IMR-90 (cell line): ENCODE data around the gene ROBO2. TPM values are rescaled to one million over a fixed set of nuclear protein-coding genes. Genes with fewer than 3 reads are reported as not detected.

Experiments used
- ATAC-seq: fragments of 200-7000 bp; cut with Tn5 transposase; 2 replicates; pipeline ENCODE4 v1.9.1; 2020; ENCODE audit warnings: low read depth, mild to moderate bottlenecking, moderate library complexity
- BruUV-seq: library from RNA; stranded (reverse); fragments of 400-500 nt; replicated peaks from 2 replicates; lab custom pipeline; 2021; lab: Mats Ljungman, UMichigan
- CTCF ChIA-PET: fragments of 300-600 bp; formaldehyde crosslinking; extraction: SDS; loops from one replicate; lab custom pipeline; 2021; ENCODE audit warnings: antibody characterized with exemption; lab: Yijun Ruan, JAX
- POLR2A ChIA-PET: fragments of 300-600 bp; sonication (Branson Sonifier 250); formaldehyde crosslinking; loops from one replicate; lab custom pipeline; 2022; ENCODE audit warnings: antibody characterized with exemption; ENCODE audit not compliant: unreplicated experiment; lab: Charles Lee
- DNase-seq: peaks from one replicate; pipeline ENCODE4 v3.0.0; 2013
- H2AFZ ChIP-seq: replicated peaks from 2 replicates; pipeline ENCODE3; 2013; ENCODE audit warnings: low read length, mild to moderate bottlenecking; ENCODE audit not compliant: poor library complexity
- H2AK5ac ChIP-seq: 2 replicates; pipeline ENCODE4 v1.6.1; 2013; ENCODE audit warnings: low read depth, low read length, inconsistent platforms
- H2AK9ac ChIP-seq: replicated peaks from 2 replicates; pipeline ENCODE3; 2013; ENCODE audit warnings: mild to moderate bottlenecking, low read depth, low read length, moderate library complexity; ENCODE audit not compliant: poor library complexity
- H2BK120ac ChIP-seq: 2 replicates; pipeline ENCODE4 v1.6.1; 2013; ENCODE audit warnings: low read depth, low read length, inconsistent platforms
- H2BK15ac ChIP-seq: 3 replicates; pipeline ENCODE4 v1.6.1; 2013; ENCODE audit warnings: low read depth, low read length, inconsistent platforms
- H2BK20ac ChIP-seq: 2 replicates; pipeline ENCODE4 v1.6.1; 2013; ENCODE audit warnings: low read depth, mild to moderate bottlenecking, inconsistent platforms, low read length, moderate library complexity
- H2BK5ac ChIP-seq: 2 replicates; pipeline ENCODE4 v1.6.1; 2013; ENCODE audit warnings: mild to moderate bottlenecking, low read depth, low read length, inconsistent platforms; ENCODE audit not compliant: poor library complexity, severe bottlenecking
- H3K14ac ChIP-seq: replicated peaks from 2 replicates; pipeline ENCODE4 v1.6.1; 2013; ENCODE audit warnings: low read depth, low read length, inconsistent platforms
- H3K18ac ChIP-seq: 2 replicates; pipeline ENCODE4 v1.6.1; 2013; ENCODE audit warnings: low read depth, low read length, control low read depth
- H3K23ac ChIP-seq: 2 replicates; pipeline ENCODE4 v1.6.1; 2013; ENCODE audit warnings: low read depth, low read length, inconsistent platforms
- H3K27ac ChIP-seq: 2 replicates; pipeline ENCODE4 v1.5.1; 2013; ENCODE audit warnings: mild to moderate bottlenecking, control low read depth, low read length; ENCODE audit not compliant: insufficient read depth
- H3K27me3 ChIP-seq: 2 replicates; pipeline ENCODE4 v1.6.1; 2013; ENCODE audit warnings: low read length; ENCODE audit not compliant: control insufficient read depth, insufficient read depth
- H3K36me3 ChIP-seq: 2 replicates; pipeline ENCODE4 v1.6.1; 2013; ENCODE audit warnings: low read length, mixed read lengths; ENCODE audit not compliant: control insufficient read depth, insufficient read depth
- H3K4ac ChIP-seq: 2 replicates; pipeline ENCODE4 v1.6.1; 2013; ENCODE audit warnings: low read depth, low read length, inconsistent platforms
- H3K4me1 ChIP-seq: 2 replicates; pipeline ENCODE4 v1.6.1; 2013; ENCODE audit warnings: low read length, mixed read lengths; ENCODE audit not compliant: control insufficient read depth, insufficient read depth
- H3K4me2 ChIP-seq: 2 replicates; pipeline ENCODE4 v1.6.1; 2013; ENCODE audit warnings: low read depth, mild to moderate bottlenecking, control low read depth, low read length, moderate library complexity
- H3K4me3 ChIP-seq: 2 replicates; pipeline ENCODE4 v1.5.1; 2013; ENCODE audit warnings: low read depth, mild to moderate bottlenecking, control low read depth, low read length, moderate library complexity; ENCODE audit not compliant: insufficient read depth
- H3K56ac ChIP-seq: 2 replicates; pipeline ENCODE4 v1.6.1; 2013; ENCODE audit warnings: low read length, inconsistent platforms; ENCODE audit not compliant: insufficient read depth; ENCODE audit errors: extremely low read depth
- H3K79me1 ChIP-seq, 2 experiments: 2 replicates each; pipeline ENCODE4 v1.6.1; 2013; ENCODE audit warnings: low read length in 2 of 2, inconsistent platforms in 1 of 2, low read depth in 1 of 2
- H3K9ac ChIP-seq: 2 replicates; pipeline ENCODE4 v1.6.1; 2013; ENCODE audit warnings: low read depth, low read length, control low read depth
- H3K9me1 ChIP-seq: 2 replicates; pipeline ENCODE4 v1.6.1; 2013; ENCODE audit warnings: low read length, inconsistent platforms; ENCODE audit not compliant: insufficient read depth
- H3K9me3 ChIP-seq: 2 replicates; pipeline ENCODE4 v1.6.1; 2013; ENCODE audit warnings: low read length; ENCODE audit not compliant: control insufficient read depth, insufficient read depth
- H4K20me1 ChIP-seq: 2 replicates; pipeline ENCODE4 v1.6.1; 2013; ENCODE audit warnings: low read length, inconsistent platforms; ENCODE audit not compliant: insufficient read depth
- H4K5ac ChIP-seq: 2 replicates; pipeline ENCODE4 v1.6.1; 2013; ENCODE audit warnings: mild to moderate bottlenecking, low read depth, low read length, control low read depth
- H4K8ac ChIP-seq, 2 experiments: 2 replicates each; pipeline ENCODE4 v1.6.1; 2013; ENCODE audit warnings: low read depth in 2 of 2, low read length in 2 of 2, control low read depth in 1 of 2, inconsistent platforms in 1 of 2
- H4K91ac ChIP-seq: 2 replicates; pipeline ENCODE4 v1.6.1; 2013; ENCODE audit warnings: low read depth, low read length, inconsistent platforms; ENCODE audit not compliant: insufficient read depth
- BHLHE40 ChIP-seq: fragments of 150-350 bp; IDR thresholded peaks from 2 replicates; pipeline ENCODE4 v1.6.1; 2016; ENCODE audit warnings: mild to moderate bottlenecking, low read depth, low read length
- CEBPB ChIP-seq: IDR thresholded peaks from 2 replicates; pipeline ENCODE4 v1.6.1; 2012; ENCODE audit warnings: low read depth, low read length, improper control_type of control experiment
- CHD1 ChIP-seq: IDR thresholded peaks from 2 replicates; pipeline ENCODE4 v1.6.1; 2012; ENCODE audit warnings: low read depth, low read length, improper control_type of control experiment
- CTCF ChIP-seq: conservative IDR thresholded peaks from 2 replicates; pipeline ENCODE4 v1.5.1; 2012; ENCODE audit warnings: mild to moderate bottlenecking, low read depth, low read length, improper control_type of control experiment
- ELK1 ChIP-seq: fragments of 150-350 bp; IDR thresholded peaks from 2 replicates; pipeline ENCODE4 v1.6.1; 2016; ENCODE audit warnings: low read depth, mild to moderate bottlenecking, low read length, moderate library complexity, borderline replicate concordance
- FOS ChIP-seq: fragments of 150-350 bp; IDR thresholded peaks from 2 replicates; pipeline ENCODE4 v1.6.1; 2016; ENCODE audit warnings: low read depth, low read length
- MAFK ChIP-seq: IDR thresholded peaks from 2 replicates; pipeline ENCODE4 v1.6.1; 2012; ENCODE audit warnings: low read depth, low read length, improper control_type of control experiment
- MAZ ChIP-seq: IDR thresholded peaks from 2 replicates; pipeline ENCODE4 v1.6.1; 2012; ENCODE audit warnings: low read depth, mild to moderate bottlenecking, low read length, improper control_type of control experiment, moderate library complexity, borderline replicate concordance
- MXI1 ChIP-seq: IDR thresholded peaks from 2 replicates; pipeline ENCODE4 v1.6.1; 2012; ENCODE audit warnings: low read depth, mild to moderate bottlenecking, low read length, moderate library complexity, borderline replicate concordance
- POLR2A ChIP-seq: IDR thresholded peaks from 2 replicates; pipeline ENCODE4 v1.6.1; 2012; ENCODE audit warnings: mild to moderate bottlenecking, low read depth, low read length
- RAD21 ChIP-seq: IDR thresholded peaks from 2 replicates; pipeline ENCODE4 v1.6.1; 2012; ENCODE audit warnings: low read length, improper control_type of control experiment
- RCOR1 ChIP-seq: IDR thresholded peaks from 2 replicates; pipeline ENCODE4 v1.6.1; 2012; ENCODE audit warnings: mild to moderate bottlenecking, low read length, improper control_type of control experiment; ENCODE audit not compliant: insufficient replicate concordance
- RFX5 ChIP-seq: IDR thresholded peaks from 2 replicates; pipeline ENCODE4 v1.8.0; 2012; ENCODE audit warnings: low read depth, mild to moderate bottlenecking, low read length, moderate library complexity
- SMC3 ChIP-seq: fragments of 150-350 bp; IDR thresholded peaks from 2 replicates; pipeline ENCODE4 v1.6.1; 2016; ENCODE audit warnings: low read depth, mild to moderate bottlenecking, antibody characterized with exemption, low read length, moderate library complexity
- USF2 ChIP-seq: fragments of 150-350 bp; IDR thresholded peaks from 2 replicates; pipeline ENCODE4 v1.6.1; 2017; ENCODE audit warnings: mild to moderate bottlenecking, antibody characterized with exemption, low read length, low read depth
- WGBS, 2 experiments: methylation state at CpG; one replicate each; pipeline versions ENCODE4 v1.1.5 to v1.1.7; 2013; ENCODE audit warnings: missing lambda C conversion rate in 2 of 2; ENCODE audit not compliant: insufficient read length in 1 of 2; ENCODE audit errors: extremely low coverage in 2 of 2; 5-methylcytosine and 5-hydroxymethylcytosine counted together
- dilution Hi-C: fragments of 300-500 bp; cut with HindIII; formaldehyde crosslinking; loops from one replicate; pipeline ENCODE4 v1.14.3; 2018; ENCODE audit warnings: low sequenced_read_pairs; ENCODE audit not compliant: unreplicated experiment
- in situ Hi-C: fragments of 300-500 bp; cut with MboI; formaldehyde crosslinking; loops from 3 replicates; pipeline ENCODE4 v1.14.3; 2019; ENCODE audit warnings: low sequenced_read_pairs, inconsistent platforms, mixed read lengths
- intact Hi-C: fragments of 100-400 bp; cut with micrococcal nuclease; formaldehyde crosslinking; loops from 2 replicates; pipeline ENCODE4 v1.10.0; 2022
- polyA plus RNA-seq, 3 experiments: library from polyadenylated mRNA; depleted of rRNA; stranded (reverse); fragments of >200 nt; gene quantifications; 2 replicates each; pipeline ENCODE4 v1.2.3, GENCODE V29; 2012; ENCODE audit warnings: low replicate concordance in 1 of 3
- total RNA-seq: library from RNA; depleted of rRNA; stranded (reverse); fragments of >200 nt; gene quantifications from 2 replicates; pipeline ENCODE4 v1.2.3, GENCODE V29; 2012

The ROBO2 gene
- total and polyA plus RNA-seq, 2 of the 4 experiments (the other 2 are of a cell fraction), result 9.3 to 14.5 TPM

- Histone ChIP-seq H3K79me1 (no peaks in the 10 kb centered on the region), H4K20me1 (no peaks in the 10 kb centered on the region), H2BK15ac (no peak overlapping the region), H3K23ac (no peak overlapping the region), H3K9me1 (no peaks in the 10 kb centered on the region), H4K8ac (no peak overlapping the region), H3K14ac (no peak overlapping the region), H3K9me3 (no peaks in the 10 kb centered on the region), H2BK20ac (no peak overlapping the region), H3K4me1 (no peaks in the 10 kb centered on the region), H2AFZ (no peak overlapping the region), H3K9ac (no peak overlapping the region), H2AK9ac (no peak overlapping the region), H2BK5ac (no peak overlapping the region), H3K4ac (no peak overlapping the region), H2AK5ac (no peak overlapping the region), H3K56ac (no peak overlapping the region), H3K27ac (no peak overlapping the region), H3K27me3 (no peaks in the 10 kb centered on the region), H3K18ac (no peak overlapping the region), H3K4me3 (no peak overlapping the region), H2BK120ac (no peak overlapping the region), H4K91ac (no peak overlapping the region), H3K4me2 (no peak overlapping the region), H4K5ac (no peak overlapping the region), H3K36me3 (no peaks in the 10 kb centered on the region)
- WGBS, 2 experiments, result no CpG with 5 or more reads among the region's 3 CpGs
- intact Hi-C loops (no loop called here), in situ Hi-C loops (no loop called here), dilution Hi-C loops (no loop called here)
- BruUV-seq, result no TSS peak
- ATAC-seq, result no peak
- ChIA-PET CTCF (no interaction called here), POLR2A (no interaction called here)
- TF ChIP-seq CTCF (no peak), FOS (no peak), CEBPB (no peak), RAD21 (no peak), ELK1 (no peak), POLR2A (no peak), MXI1 (no peak), SMC3 (no peak), BHLHE40 (no peak), MAFK (no peak), USF2 (no peak), CHD1 (no peak), MAZ (no peak), RCOR1 (no peak), RFX5 (no peak)
- no peak for DNase-seq
These were observed 340.2 kb downstream of the ROBO2 start for GRCh38 chr3:77380136-77380535.
